Measurements from ENCODE around the gene UTP25. TPM values are rescaled to one million over a fixed set of nuclear protein-coding genes. Genes with fewer than 3 reads are reported as not detected.

Gene UTP25
- total RNA-seq, 1 experiment from 2014 or later = 6.9 TPM

- DNase-seq (ENCODE audit: low read depth in 1 of 2, low spot score in 2 of 2) = no peak
- no peaks in the 10 kb centered on the region for H3K4me1 ChIP-seq (replicated peaks)
- H3K27me3 ChIP-seq (replicated peaks) = 0 out of 2 replicates have a peak, but pooled peaks cover 3% of the 10 kb centered on the region
- no peaks in the 10 kb centered on the region for H3K9me3 ChIP-seq (replicated peaks)
- H3K4me3 ChIP-seq = no peak overlapping the region
- no peak overlapping the region for H3K27ac ChIP-seq
- H3K36me3 ChIP-seq = no peaks in the 10 kb centered on the region
Measured at GRCh38 chr1:209815490-209815889, 12.3 kb upstream of the UTP25 start.

- no peak overlapping the region for H3K4me3 ChIP-seq
- H3K36me3 ChIP-seq = no peaks in the 10 kb centered on the region
- H3K9me3 ChIP-seq (replicated peaks) = no peaks in the 10 kb centered on the region
- no peak for DNase-seq (ENCODE audit: low read depth in 1 of 2, low spot score in 2 of 2)
- no peak overlapping the region for H3K27ac ChIP-seq
- 0 out of 2 replicates have a peak, but pooled peaks cover 3% of the 10 kb centered on the region for H3K27me3 ChIP-seq (replicated peaks)
- no peaks in the 10 kb centered on the region for H3K4me1 ChIP-seq (replicated peaks)
Measured at GRCh38 chr1:209815931-209816341, 11.8 kb upstream of the UTP25 start.

GRCh38 chr1:209816923-209817322 is 10.8 kb upstream of the UTP25 start:
- 0 out of 2 replicates have a peak, but pooled peaks cover 3% of the 10 kb centered on the region for H3K27me3 ChIP-seq (replicated peaks)
- no peak overlapping the region for H3K4me3 ChIP-seq
- H3K4me1 ChIP-seq (replicated peaks) = no peaks in the 10 kb centered on the region
- no peak overlapping the region for H3K27ac ChIP-seq
- DNase-seq (ENCODE audit: low read depth in 1 of 2, low spot score in 2 of 2) = no peak
- H3K9me3 ChIP-seq (replicated peaks) = no peaks in the 10 kb centered on the region
- H3K36me3 ChIP-seq = no peaks in the 10 kb centered on the region

DNA sequence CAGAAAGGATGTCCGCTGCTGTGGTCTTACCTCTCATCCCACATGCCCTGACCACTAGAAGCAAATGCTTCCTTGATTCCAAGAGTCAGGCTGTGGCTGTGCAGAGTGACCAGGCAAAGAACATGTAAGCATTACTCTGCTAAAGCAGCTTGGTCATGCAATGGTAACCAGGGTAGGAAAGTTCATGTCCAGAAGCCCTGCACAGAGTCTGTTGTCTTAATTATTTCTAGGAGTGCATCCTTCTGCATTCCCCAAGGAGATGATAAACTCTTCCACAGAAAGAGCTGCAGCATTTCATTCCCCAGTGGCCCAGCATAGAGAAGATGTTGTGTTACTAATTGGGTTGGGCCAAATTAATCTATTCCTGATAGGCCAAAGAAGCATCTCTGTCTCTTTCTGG is 10.1 kb upstream of the UTP25 start:
- DNase-seq (ENCODE audit: low read depth in 1 of 2, low spot score in 2 of 2) = no peak
- no peaks in the 10 kb centered on the region for H3K36me3 ChIP-seq
- no peak overlapping the region for H3K27ac ChIP-seq
- no peaks in the 10 kb centered on the region for H3K9me3 ChIP-seq (replicated peaks)
- H3K4me3 ChIP-seq = no peak overlapping the region
- peaks cover under 1% of the 10 kb centered on the region; the same call in 1 of the 2 replicates for H3K4me1 ChIP-seq (replicated peaks)
- H3K27me3 ChIP-seq (replicated peaks) = 0 out of 2 replicates have a peak, but pooled peaks cover 3% of the 10 kb centered on the region

- no peak overlapping the region for H3K4me3 ChIP-seq
- no peak overlapping the region for H3K27ac ChIP-seq
- H3K36me3 ChIP-seq = no peaks in the 10 kb centered on the region
- DNase-seq (ENCODE audit: low read depth in 1 of 2, low spot score in 2 of 2) = no peak
- H3K4me1 ChIP-seq (replicated peaks) = peaks cover 14% of the 10 kb centered on the region
- 0 out of 2 replicates have a peak, but pooled peaks cover 3% of the 10 kb centered on the region for H3K27me3 ChIP-seq (replicated peaks)
- no peaks in the 10 kb centered on the region for H3K9me3 ChIP-seq (replicated peaks)
Measured at GRCh38 chr1:209819058-209819457, 8.7 kb upstream of the UTP25 start.

DNA sequence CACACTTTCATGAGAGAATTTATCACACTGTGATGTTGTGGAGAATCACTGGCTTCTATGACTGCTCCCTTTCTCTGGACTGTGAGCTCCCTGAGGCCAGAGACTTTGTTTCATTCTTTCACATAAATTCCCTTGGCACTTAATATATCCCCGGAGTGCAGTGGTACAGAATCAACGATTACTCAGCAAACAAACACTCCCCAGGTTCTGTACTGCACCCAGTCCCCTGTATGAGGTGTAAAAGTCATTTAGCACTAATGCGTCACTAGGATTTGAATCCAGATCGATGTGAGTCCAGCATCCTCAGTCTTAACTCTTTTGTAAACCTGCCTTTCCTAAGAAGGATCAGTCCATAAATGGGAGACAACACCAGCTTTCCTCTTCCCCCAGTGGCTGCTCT is 6.8 kb upstream of the UTP25 start:
- Histone ChIP-seq H3K4me1 (replicated peaks) (peaks cover 14% of the 10 kb centered on the region), H3K9me3 (replicated peaks) (no peaks in the 10 kb centered on the region), H3K27ac (no peak overlapping the region), H3K4me3 (no peak overlapping the region), H3K27me3 (replicated peaks) (0 out of 2 replicates have a peak, but pooled peaks cover 3% of the 10 kb centered on the region), H3K36me3 (no peaks in the 10 kb centered on the region)
- no peak for DNase-seq (ENCODE audit: low read depth in 1 of 2, low spot score in 2 of 2)

GRCh38 chr1:209822706-209823105 is 5.1 kb upstream of the UTP25 start:
- H3K9me3 ChIP-seq (replicated peaks) = no peaks in the 10 kb centered on the region
- no peak for DNase-seq (ENCODE audit: low read depth in 1 of 2, low spot score in 2 of 2)
- no peaks in the 10 kb centered on the region for H3K36me3 ChIP-seq
- H3K4me1 ChIP-seq (replicated peaks) = peaks cover 14% of the 10 kb centered on the region
- 0 out of 2 replicates have a peak, but pooled peaks cover 3% of the 10 kb centered on the region for H3K27me3 ChIP-seq (replicated peaks)
- H3K27ac ChIP-seq = no peak overlapping the region; the same call in 1 of the 2 replicates
- no peak overlapping the region for H3K4me3 ChIP-seq

DNA sequence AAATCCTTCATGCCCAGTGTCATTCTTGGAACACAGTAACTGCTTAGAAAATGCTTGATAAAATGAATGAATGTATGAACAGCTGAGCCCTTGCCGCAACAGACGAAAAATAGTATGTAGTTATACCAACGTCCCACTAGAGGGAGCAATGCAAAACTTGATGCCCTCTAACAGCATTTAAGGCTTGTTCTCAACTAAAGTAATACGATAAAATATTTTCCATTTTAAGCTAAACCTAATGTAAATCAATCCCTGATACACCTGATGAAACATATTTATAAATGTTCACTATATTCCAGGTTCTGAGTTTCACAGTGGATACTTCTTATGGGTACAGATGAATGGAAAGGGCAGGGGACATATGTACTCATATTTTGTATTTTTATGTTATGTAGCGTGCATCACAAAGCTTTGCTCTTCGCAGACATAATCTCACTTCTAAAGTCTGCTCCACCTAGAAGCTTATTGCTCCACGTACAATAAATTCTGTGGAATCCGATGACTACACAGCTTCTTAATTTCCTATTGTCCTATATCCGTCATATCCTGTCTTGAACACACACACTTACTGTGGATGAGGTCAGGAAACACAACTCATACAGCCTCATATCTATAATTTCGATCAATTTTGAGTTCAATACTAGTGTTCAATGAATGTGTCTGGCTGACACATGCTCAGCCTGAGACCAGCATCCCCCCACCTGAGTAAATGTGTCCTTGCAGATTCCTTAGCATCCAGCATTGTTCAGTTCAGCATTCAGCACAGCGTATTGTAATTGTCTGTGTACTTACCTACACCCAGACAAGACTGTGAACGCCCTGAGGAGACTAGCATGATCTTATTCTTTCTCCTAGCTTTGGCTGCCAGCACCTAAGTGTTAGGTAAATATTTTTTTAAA is 4.4 kb upstream of the UTP25 start:
- Histone ChIP-seq H3K4me3 (no peak overlapping the region), H3K27me3 (replicated peaks) (0 out of 2 replicates have a peak, but pooled peaks cover 3% of the 10 kb centered on the region), H3K9me3 (replicated peaks) (no peaks in the 10 kb centered on the region), H3K27ac (peak overlapping the region; percentile 73), H3K4me1 (replicated peaks) (peaks cover 14% of the 10 kb centered on the region), H3K36me3 (0 out of 2 replicates have a peak, but pooled peaks cover 3% of the 10 kb centered on the region)
- DNase-seq (ENCODE audit: low read depth in 1 of 2, low spot score in 2 of 2) = peak in 1 of 2 experiments; percentile 62

DNA sequence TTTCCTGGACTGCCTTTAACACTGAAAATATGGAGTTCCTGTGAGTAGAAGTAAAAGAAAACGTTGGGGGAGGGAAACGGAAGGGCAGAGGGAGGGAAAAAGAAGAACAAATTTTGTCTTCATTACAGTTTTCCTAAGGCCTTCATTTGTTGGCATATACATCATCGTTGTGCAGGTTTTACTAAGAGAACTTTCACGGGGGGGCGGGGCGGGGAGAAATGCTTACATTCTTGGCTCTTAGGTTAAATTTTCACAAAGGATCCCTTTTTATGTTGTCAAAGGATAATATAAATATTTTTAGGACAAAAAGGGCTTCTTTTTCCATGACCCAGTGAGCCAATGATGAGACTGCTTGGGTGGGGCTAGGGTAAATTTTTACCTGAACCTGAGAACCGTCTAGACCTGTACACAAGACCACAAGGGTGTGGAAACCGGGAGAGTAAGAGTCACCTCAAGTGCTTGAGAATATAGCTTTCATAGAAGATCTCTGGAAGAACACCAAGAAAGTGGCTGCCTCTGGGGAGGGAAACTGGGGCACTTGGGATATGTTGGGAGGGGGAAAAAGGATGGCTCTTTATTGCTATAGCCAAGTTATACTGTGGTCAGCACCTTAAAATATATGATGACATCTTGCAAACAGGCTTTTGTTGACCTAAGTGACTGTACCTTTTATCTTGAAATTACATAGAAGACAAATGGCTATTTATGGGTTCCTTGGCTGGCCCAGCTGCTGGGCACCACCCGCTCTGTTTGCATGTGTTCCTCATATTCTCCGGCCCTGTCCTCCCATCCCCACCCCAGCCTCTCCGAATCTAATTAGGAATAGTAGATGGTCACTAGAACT is 2.0 kb upstream of the UTP25 start:
- H3K9me3 ChIP-seq (replicated peaks) = no peaks in the 10 kb centered on the region
- peaks cover 17% of the 10 kb centered on the region for H3K36me3 ChIP-seq
- H3K4me1 ChIP-seq (replicated peaks) = peaks cover 26% of the 10 kb centered on the region
- H3K27ac ChIP-seq = no peak overlapping the region
- H3K4me3 ChIP-seq = no peak overlapping the region
- H3K27me3 ChIP-seq (replicated peaks) = no peaks in the 10 kb centered on the region
- no peak for DNase-seq (ENCODE audit: low read depth in 1 of 2, low spot score in 2 of 2)

DNA sequence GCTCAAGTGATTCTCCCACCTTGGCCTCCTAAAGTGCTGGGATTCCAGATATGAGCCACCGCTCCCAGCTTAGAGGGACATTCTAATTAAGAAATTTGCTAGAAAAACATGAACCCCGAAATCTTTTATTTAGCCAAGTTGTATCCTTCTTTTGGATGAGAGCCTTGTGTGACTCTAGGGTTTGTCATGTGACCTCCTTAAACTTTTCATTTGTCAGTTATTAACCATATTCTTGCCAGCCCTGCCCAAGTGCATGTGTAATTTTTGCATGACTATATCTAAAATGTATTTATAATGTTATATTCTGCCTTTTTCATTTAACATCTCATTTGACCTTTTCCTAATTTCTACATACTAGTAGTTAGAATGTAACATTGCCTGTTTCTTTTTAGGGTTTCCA is 1.9 kb downstream of the UTP25 start:
- Histone ChIP-seq H3K9me3 (replicated peaks) (no peaks in the 10 kb centered on the region), H3K27ac (no peak overlapping the region), H3K4me1 (replicated peaks) (peaks cover 25% of the 10 kb centered on the region), H3K4me3 (no peak overlapping the region), H3K27me3 (replicated peaks) (no peaks in the 10 kb centered on the region), H3K36me3 (peaks cover 51% of the 10 kb centered on the region)
- DNase-seq (ENCODE audit: low read depth in 1 of 2, low spot score in 2 of 2) = no peak

- peaks cover 31% of the 10 kb centered on the region for H3K4me1 ChIP-seq (replicated peaks)
Measured at GRCh38 chr1:209830722-209831121, 3.0 kb downstream of the UTP25 start.

GRCh38 chr1:209831615-209832014 is 3.8 kb downstream of the UTP25 start:
- no peaks in the 10 kb centered on the region for H3K9me3 ChIP-seq (replicated peaks)
- peaks cover 70% of the 10 kb centered on the region for H3K36me3 ChIP-seq
- H3K4me3 ChIP-seq = no peak overlapping the region
- peaks cover 40% of the 10 kb centered on the region for H3K4me1 ChIP-seq (replicated peaks)
- H3K27ac ChIP-seq = 0 out of 2 replicates have a peak overlapping the region, but pooled peaks have one; percentile 12
- DNase-seq (ENCODE audit: low read depth in 1 of 2, low spot score in 2 of 2) = peak in 1 of 2 experiments; percentile 26
- H3K27me3 ChIP-seq (replicated peaks) = no peaks in the 10 kb centered on the region

More at GRCh38 chr1:209830722-209831121, 3.0 kb downstream of the UTP25 start:
- H3K27me3 ChIP-seq (replicated peaks) = no peaks in the 10 kb centered on the region
- H3K9me3 ChIP-seq (replicated peaks) = no peaks in the 10 kb centered on the region
- H3K36me3 ChIP-seq = peaks cover 61% of the 10 kb centered on the region
- no peak overlapping the region for H3K4me3 ChIP-seq
- H3K27ac ChIP-seq = no peak overlapping the region
- DNase-seq (ENCODE audit: low read depth in 1 of 2, low spot score in 2 of 2) = no peak

DNA sequence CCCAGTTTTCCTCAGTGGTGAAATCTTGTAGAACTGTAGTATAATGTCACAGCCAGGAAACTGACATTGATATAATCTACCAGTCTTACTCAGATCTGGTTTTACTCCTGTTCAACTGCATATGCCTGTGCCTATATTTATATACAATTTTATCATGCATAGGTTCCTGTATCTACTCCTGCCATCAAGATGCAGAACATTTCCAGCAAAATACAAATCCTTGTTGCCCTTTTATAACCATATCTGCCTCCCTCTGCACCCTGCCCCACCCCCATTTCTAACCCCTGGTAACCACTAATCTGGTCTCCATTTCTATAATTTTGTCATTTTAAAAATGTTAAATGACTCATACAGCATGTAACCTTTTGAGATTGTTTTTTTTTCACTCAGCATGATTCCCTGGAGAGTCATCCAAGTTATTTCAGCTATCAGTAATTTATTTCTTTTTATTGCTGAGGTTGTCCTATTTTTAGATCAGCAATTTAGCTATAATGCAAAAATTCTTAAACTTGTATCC is 8.1 kb downstream of the UTP25 start:
- Histone ChIP-seq H3K9me3 (replicated peaks) (no peaks in the 10 kb centered on the region), H3K4me1 (replicated peaks) (peaks cover 49% of the 10 kb centered on the region), H3K27ac (peak overlapping the region; percentile 60), H3K27me3 (replicated peaks) (no peaks in the 10 kb centered on the region), H3K36me3 (peaks cover 90% of the 10 kb centered on the region), H3K4me3 (no peak overlapping the region)
- peak in 1 of 2 experiments; percentile 21 for DNase-seq (ENCODE audit: low read depth in 1 of 2, low spot score in 2 of 2)

Measured in SJSA1 (cell line).